ENCODE results near the gene YRDC. TPM values are rescaled to one million over a fixed set of nuclear protein-coding genes. Genes with fewer than 3 reads are reported as not detected.

Gene YRDC
- total and polyA plus RNA-seq, 4 donors = 8.5 to 12.2 (median 10.7) TPM

DNA sequence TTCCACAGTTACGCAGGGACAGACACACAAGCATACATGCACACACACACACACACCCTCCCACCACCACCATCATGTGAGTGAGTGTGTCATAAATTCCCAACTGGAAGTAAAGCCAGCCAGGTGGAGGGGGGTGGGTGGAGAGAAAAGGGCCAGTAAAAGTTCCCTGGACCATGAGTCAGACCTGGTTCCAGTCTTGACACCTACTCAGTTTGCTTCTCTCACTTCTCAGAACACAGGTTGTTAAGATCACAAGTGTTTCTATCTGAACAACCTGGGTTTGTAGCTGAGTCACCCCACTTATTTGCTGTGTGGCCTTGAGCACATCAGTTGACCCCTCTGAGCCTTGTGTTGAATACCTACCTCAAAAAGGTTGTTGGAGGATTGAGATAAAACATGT is 52.7 kb downstream of the YRDC start:
- WGBS, 2 donors = 54 to 68% methylated on average over 1 of the region's 1 CpG
- intact Hi-C loops (cut with DNase I) = no loop called here

DNA sequence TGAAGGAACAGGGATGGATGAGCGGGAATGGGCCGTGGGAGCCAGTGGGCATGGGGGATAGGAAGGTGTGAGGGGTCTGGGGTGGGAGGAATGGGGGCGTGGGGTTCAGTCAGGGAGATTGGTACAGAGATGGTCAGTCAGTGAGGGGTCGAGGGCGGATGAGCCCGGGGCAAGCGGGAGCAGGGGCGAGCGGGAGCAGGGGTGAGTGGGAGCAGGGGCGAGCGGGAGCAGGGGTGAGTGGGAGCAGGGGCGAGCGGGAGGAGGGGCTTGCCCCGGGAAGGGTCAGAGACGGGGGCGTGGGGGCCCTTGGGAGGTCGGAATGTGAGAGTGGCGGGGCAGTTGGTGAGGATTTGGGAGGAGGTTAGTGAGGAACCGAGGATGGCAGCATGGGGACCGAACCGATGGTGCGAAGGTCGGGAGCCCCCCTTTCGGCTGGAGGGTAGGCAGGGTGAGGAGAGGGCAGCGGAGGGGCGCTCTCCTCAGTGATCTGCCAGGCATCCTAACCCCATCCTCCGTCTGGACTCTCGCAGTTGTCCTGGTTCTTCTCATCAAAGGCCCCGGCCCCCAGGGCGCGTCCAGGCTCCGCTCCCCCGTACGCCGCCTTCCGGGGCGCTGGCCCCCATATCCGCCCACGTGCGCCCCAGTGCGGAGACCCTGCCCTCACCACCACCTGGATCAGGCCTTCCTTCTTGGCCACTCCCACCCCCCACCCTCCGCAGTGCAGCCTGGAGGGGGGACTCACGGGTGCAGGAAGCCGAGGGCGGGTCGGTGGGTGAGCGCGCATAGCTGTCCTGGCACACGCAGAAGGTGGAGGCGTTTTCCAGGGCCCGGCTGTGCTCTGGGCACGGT is 54.3 kb downstream of the YRDC start:
- Histone ChIP-seq H3K9me3 (ENCODE audit: control insufficient read depth, low read length) (no peaks in the 10 kb centered on the region), H3K27me3 (ENCODE audit: control insufficient read depth in 1 of 2, insufficient read depth in 2 of 2, low read length in 1 of 2) (peaks cover 0 to 2% of the 10 kb centered on the region in 2 donors), H3K27ac (ENCODE audit: low read depth in 1 of 2, low read length in 2 of 2) (no peak overlapping the region), H3K4me1 (ENCODE audit: control insufficient read depth in 1 of 2, insufficient read depth in 2 of 2, low read length in 2 of 2) (no peaks in the 10 kb centered on the region), H3K4me3 (ENCODE audit: low read length in 2 of 2) (no peak overlapping the region), H3K36me3 (ENCODE audit: control insufficient read depth in 1 of 2, insufficient read depth in 2 of 2, low read length in 1 of 2) (no peaks in the 10 kb centered on the region)
- WGBS, 2 donors = 2 to 4% methylated on average over 50 to 52 of the region's 52 CpGs
- intact Hi-C loops (cut with DNase I) = no loop called here
- ATAC-seq (ENCODE audit: low FRiP score) (no peak), DNase-seq (no peak)

More for the DNA sequence above, 52.7 kb downstream of the YRDC start:
- peaks cover 0 to 2% of the 10 kb centered on the region in 2 donors for H3K27me3 ChIP-seq (ENCODE audit: control insufficient read depth in 1 of 2, insufficient read depth in 2 of 2, low read length in 1 of 2)
- H3K4me1 ChIP-seq (ENCODE audit: control insufficient read depth in 1 of 2, insufficient read depth in 2 of 2, low read length in 2 of 2) = no peaks in the 10 kb centered on the region
- H3K4me3 ChIP-seq (ENCODE audit: low read length in 2 of 2) = no peak overlapping the region
- no peak overlapping the region for H3K27ac ChIP-seq (ENCODE audit: low read depth in 1 of 2, low read length in 2 of 2)
- no peaks in the 10 kb centered on the region for H3K9me3 ChIP-seq (ENCODE audit: control insufficient read depth, low read length)
- no peak for DNase-seq
- ATAC-seq (ENCODE audit: low FRiP score) = no peak
- H3K36me3 ChIP-seq (ENCODE audit: control insufficient read depth in 1 of 2, insufficient read depth in 2 of 2, low read length in 1 of 2) = no peaks in the 10 kb centered on the region

Other genes with a start within 250 kb of the YRDC start
- 10 to 100 TPM; 33.9 to 43.4 TPM for gene GNL2, start 212.3 kb downstream of the YRDC start, total RNA-seq
- gene GNL2, start 212.3 kb downstream of the YRDC start, polyA plus RNA-seq = 10 to 100 TPM; 38.3 to 47.4 TPM
- gene RSPO1, start 173.3 kb downstream of the YRDC start, total RNA-seq = 1 to 10 TPM in 1 of 2 donors, not detected in 1; 1.2 TPM
- under 1 TPM in 1 of 2 donors, not detected in 1; 0.63 TPM for gene RSPO1, start 173.3 kb downstream of the YRDC start, polyA plus RNA-seq
- 1 to 10 TPM in 1 of 2 donors, under 1 TPM in 1; 0.71 to 1.2 TPM for gene CDCA8, start 115.7 kb downstream of the YRDC start, total RNA-seq
- gene CDCA8, start 115.7 kb downstream of the YRDC start, polyA plus RNA-seq = under 1 TPM; 0.56 to 0.88 TPM
- gene EPHA10, start 43.1 kb downstream of the YRDC start, total RNA-seq = under 1 TPM in 1 of 2 donors, not detected in 1; 0.12 TPM
- gene EPHA10, start 43.1 kb downstream of the YRDC start, polyA plus RNA-seq = under 1 TPM; 0.05 to 0.25 TPM
- 1 to 10 TPM; 1.2 to 1.9 TPM for gene MANEAL, start 14.4 kb downstream of the YRDC start, total RNA-seq
- 1 to 10 TPM in 1 of 2 donors, under 1 TPM in 1; 0.75 to 2.3 TPM for gene MANEAL, start 14.4 kb downstream of the YRDC start, polyA plus RNA-seq
- gene C1orf122, start 418 bp downstream of the YRDC start, total RNA-seq = 10 to 100 TPM; 34.0 to 35.0 TPM
- 100 to 1,000 TPM in 1 of 2 donors, 10 to 100 TPM in 1; 75.7 to 118 TPM for gene C1orf122, start 418 bp downstream of the YRDC start, polyA plus RNA-seq
- gene MTF1, start 51.4 kb upstream of the YRDC start, total RNA-seq = 10 to 100 TPM; 21.0 to 23.5 TPM
- gene MTF1, start 51.4 kb upstream of the YRDC start, polyA plus RNA-seq = 1 to 10 TPM; 2.1 to 2.8 TPM
- 10 to 100 TPM; 38.4 to 52.2 TPM for gene INPP5B, start 138.8 kb upstream of the YRDC start, total RNA-seq
- 10 to 100 TPM in 1 of 2 donors, 1 to 10 TPM in 1; 6.4 to 28.3 TPM for gene INPP5B, start 138.8 kb upstream of the YRDC start, polyA plus RNA-seq
- 10 to 100 TPM; 52.5 to 56.9 TPM for gene SF3A3, start 181.8 kb upstream of the YRDC start, total RNA-seq
- gene SF3A3, start 181.8 kb upstream of the YRDC start, polyA plus RNA-seq = 10 to 100 TPM; 18.8 to 29.0 TPM
- gene FHL3, start 197.3 kb upstream of the YRDC start, total RNA-seq = 10 to 100 TPM; 43.4 to 67.9 TPM
- 10 to 100 TPM; 29.9 to 53.1 TPM for gene FHL3, start 197.3 kb upstream of the YRDC start, polyA plus RNA-seq
- gene UTP11, start 204.5 kb upstream of the YRDC start, total RNA-seq = 10 to 100 TPM; 28.4 to 28.8 TPM
- gene UTP11, start 204.5 kb upstream of the YRDC start, polyA plus RNA-seq = 10 to 100 TPM; 24.2 to 29.9 TPM
- under 1 TPM; 0.21 to 0.55 TPM for gene POU3F1, start 238.6 kb upstream of the YRDC start, total RNA-seq
- gene POU3F1, start 238.6 kb upstream of the YRDC start, polyA plus RNA-seq = not detected

All from aorta (tissue), 5 donors.